ENCODE measurements around the gene CD59. TPM values are rescaled to one million over a fixed set of nuclear protein-coding genes. Genes with fewer than 3 reads are reported as not detected.
"Not testable (repeated sequence)": the region's sequence is repeated elsewhere in the genome, so short reads cannot be mapped to it uniquely, and the experiment has no call there.

Gene CD59
- total RNA-seq, 2 experiments from 2014 or later = 97.2 to 97.4 TPM

GRCh38 chr11:33682446-33682845 lies 53.8 kb downstream of the CD59 start:
- Mint-ChIP-seq H3K9me3 (peaks cover 4% of the 10 kb centered on the region), H3K27me3 (peaks cover 49% of the 10 kb centered on the region), H3K4me1 (peaks cover 4% of the 10 kb centered on the region), H3K36me3 (ENCODE audit: low read depth) (no peaks in the 10 kb centered on the region), H3K27ac (no peak overlapping the region), H3K4me3 (no peak overlapping the region)
- POLR2A ChIA-PET = no interaction called here
- DNase-seq = no peak
- CTCF ChIA-PET = interaction anchor here (0.5 to 1.1 kb wide), 2 partner anchors 13 to 436 kb away, joined by 3 read pairs; no protein-coding TSS in a partner anchor

GRCh38 chr11:33682019-33682418 lies 54.2 kb downstream of the CD59 start:
- DNase-seq = no peak
- no peak overlapping the region for H3K4me3 Mint-ChIP-seq
- ChIA-PET POLR2A (no interaction called here), CTCF (interaction anchor here (1.1 kb wide), 1 partner anchor 12 kb away, joined by 3 read pairs; no protein-coding TSS in a partner anchor)
- peaks cover 53% of the 10 kb centered on the region for H3K27me3 Mint-ChIP-seq
- peaks cover 4% of the 10 kb centered on the region for H3K4me1 Mint-ChIP-seq
- peaks cover 5% of the 10 kb centered on the region for H3K9me3 Mint-ChIP-seq
- no peak overlapping the region for H3K27ac Mint-ChIP-seq
- no peaks in the 10 kb centered on the region for H3K36me3 Mint-ChIP-seq (ENCODE audit: low read depth)

- H3K36me3 Mint-ChIP-seq (ENCODE audit: low read depth); H3K4me1 Mint-ChIP-seq; H3K27ac Mint-ChIP-seq; CTCF ChIA-PET; H3K4me3 Mint-ChIP-seq; H3K9me3 Mint-ChIP-seq; DNase-seq; POLR2A ChIA-PET: not testable (repeated sequence)
- H3K27me3 Mint-ChIP-seq = peaks cover 49% of the 10 kb centered on the region
These were observed 57.6 kb downstream of the CD59 start for GRCh38 chr11:33678616-33679015.

GRCh38 chr11:33674035-33674814 lies 62.0 kb downstream of the CD59 start:
- H3K4me3 Mint-ChIP-seq = no peak overlapping the region
- CTCF ChIA-PET = no interaction called here
- no peak for DNase-seq
- POLR2A ChIA-PET = no interaction called here
- H3K4me1 Mint-ChIP-seq = no peaks in the 10 kb centered on the region
- peaks cover 5% of the 10 kb centered on the region for H3K9me3 Mint-ChIP-seq
- peaks cover 34% of the 10 kb centered on the region for H3K27me3 Mint-ChIP-seq
- H3K27ac Mint-ChIP-seq = no peak overlapping the region
- no peaks in the 10 kb centered on the region for H3K36me3 Mint-ChIP-seq (ENCODE audit: low read depth)

GRCh38 chr11:33672273-33672672 lies 64.0 kb downstream of the CD59 start:
- H3K4me3 Mint-ChIP-seq = no peak overlapping the region
- POLR2A ChIA-PET = no interaction called here
- DNase-seq = no peak
- peaks cover 1% of the 10 kb centered on the region for H3K9me3 Mint-ChIP-seq
- no peaks in the 10 kb centered on the region for H3K4me1 Mint-ChIP-seq
- no peaks in the 10 kb centered on the region for H3K36me3 Mint-ChIP-seq (ENCODE audit: low read depth)
- no peak overlapping the region for H3K27ac Mint-ChIP-seq
- H3K27me3 Mint-ChIP-seq = peaks cover 17% of the 10 kb centered on the region
- CTCF ChIA-PET = no interaction called here

- Mint-ChIP-seq H3K27ac (no peak overlapping the region), H3K4me1 (no peaks in the 10 kb centered on the region), H3K9me3 (no peaks in the 10 kb centered on the region), H3K4me3 (no peak overlapping the region), H3K27me3 (peaks cover 11% of the 10 kb centered on the region), H3K36me3 (ENCODE audit: low read depth) (no peaks in the 10 kb centered on the region)
- no peak for DNase-seq
- POLR2A ChIA-PET = no interaction called here
- CTCF ChIA-PET = interaction anchor here (0.6 to 1.2 kb wide), 2 partner anchors 9 to 390 kb away, joined by 3 to 4 read pairs; no protein-coding TSS in a partner anchor
These were observed 65.8 kb downstream of the CD59 start for GRCh38 chr11:33670250-33671011.

GRCh38 chr11:33669598-33670249 lies 66.5 kb downstream of the CD59 start:
- DNase-seq = no peak
- ChIA-PET POLR2A (no interaction called here), CTCF (interaction anchor here (0.6 to 1.2 kb wide), 3 partner anchors 8 to 391 kb away, joined by 3 to 4 read pairs (median 3); no protein-coding TSS in a partner anchor)
- H3K27me3 Mint-ChIP-seq = peaks cover 11% of the 10 kb centered on the region
- H3K36me3 Mint-ChIP-seq (ENCODE audit: low read depth) = no peaks in the 10 kb centered on the region
- no peak overlapping the region for H3K27ac Mint-ChIP-seq
- H3K4me3 Mint-ChIP-seq = no peak overlapping the region
- no peaks in the 10 kb centered on the region for H3K4me1 Mint-ChIP-seq
- H3K9me3 Mint-ChIP-seq = no peaks in the 10 kb centered on the region

GRCh38 chr11:33668951-33669596 lies 67.1 kb downstream of the CD59 start:
- H3K27me3 Mint-ChIP-seq = peaks cover 11% of the 10 kb centered on the region
- POLR2A ChIA-PET = no interaction called here
- DNase-seq = no peak
- H3K9me3 Mint-ChIP-seq = no peaks in the 10 kb centered on the region
- H3K4me3 Mint-ChIP-seq = no peak overlapping the region
- no peaks in the 10 kb centered on the region for H3K4me1 Mint-ChIP-seq
- H3K36me3 Mint-ChIP-seq (ENCODE audit: low read depth) = no peaks in the 10 kb centered on the region
- CTCF ChIA-PET = interaction anchor here (0.7 kb wide), 1 partner anchor 14 kb away, joined by 3 read pairs; no protein-coding TSS in a partner anchor
- H3K27ac Mint-ChIP-seq = no peak overlapping the region

GRCh38 chr11:33668468-33668825 lies 67.8 kb downstream of the CD59 start:
- H3K27ac Mint-ChIP-seq = no peak overlapping the region
- H3K27me3 Mint-ChIP-seq = peaks cover 11% of the 10 kb centered on the region
- no peak for DNase-seq
- no peak overlapping the region for H3K4me3 Mint-ChIP-seq
- no peaks in the 10 kb centered on the region for H3K36me3 Mint-ChIP-seq (ENCODE audit: low read depth)
- H3K9me3 Mint-ChIP-seq = no peaks in the 10 kb centered on the region
- H3K4me1 Mint-ChIP-seq = no peaks in the 10 kb centered on the region
- POLR2A ChIA-PET = no interaction called here
- CTCF ChIA-PET = no interaction called here

- Mint-ChIP-seq H3K27me3 (peaks cover 14% of the 10 kb centered on the region), H3K4me1 (no peaks in the 10 kb centered on the region), H3K36me3 (ENCODE audit: low read depth) (no peaks in the 10 kb centered on the region), H3K4me3 (no peak overlapping the region), H3K9me3 (no peaks in the 10 kb centered on the region), H3K27ac (no peak overlapping the region)
- POLR2A ChIA-PET = no interaction called here
- CTCF ChIA-PET = no interaction called here
- no peak for DNase-seq
These were observed 68.3 kb downstream of the CD59 start for GRCh38 chr11:33667819-33668467.

- ChIA-PET CTCF (interaction anchor here (1.5 kb wide), 1 partner anchor 28 kb away, joined by 5 read pairs; no protein-coding TSS in a partner anchor), POLR2A (no interaction called here)
- no peaks in the 10 kb centered on the region for H3K4me1 Mint-ChIP-seq
- no peaks in the 10 kb centered on the region for H3K36me3 Mint-ChIP-seq (ENCODE audit: low read depth)
- no peak for DNase-seq
- H3K4me3 Mint-ChIP-seq = no peak overlapping the region
- H3K27me3 Mint-ChIP-seq = peaks cover 3% of the 10 kb centered on the region
- H3K9me3 Mint-ChIP-seq = no peaks in the 10 kb centered on the region
- no peak overlapping the region for H3K27ac Mint-ChIP-seq
These were observed 70.7 kb downstream of the CD59 start for GRCh38 chr11:33665350-33666106.

GRCh38 chr11:33664827-33665226 lies 71.4 kb downstream of the CD59 start:
- Mint-ChIP-seq H3K9me3 (no peaks in the 10 kb centered on the region), H3K36me3 (ENCODE audit: low read depth) (no peaks in the 10 kb centered on the region), H3K27ac (no peak overlapping the region), H3K27me3 (peaks cover 3% of the 10 kb centered on the region), H3K4me1 (no peaks in the 10 kb centered on the region), H3K4me3 (no peak overlapping the region)
- CTCF ChIA-PET = interaction anchor here (1.5 kb wide), 1 partner anchor 29 kb away, joined by 5 read pairs; no protein-coding TSS in a partner anchor
- POLR2A ChIA-PET = no interaction called here
- DNase-seq = no peak
